Osteoblast (primary cell): ENCODE data around the gene PDCD1LG2. TPM values are rescaled to one million over a fixed set of nuclear protein-coding genes. Genes with fewer than 3 reads are reported as not detected.
"Not testable (repeated sequence)": the region's sequence is repeated elsewhere in the genome, so short reads cannot be mapped to it uniquely, and the experiment has no call there.

ENCODE experiments used
- DNase-seq: peaks from one replicate; pipeline ENCODE4 v3.0.0; 2011; ENCODE audit warnings: low spot score, mixed read lengths; ENCODE audit not compliant: insufficient read length; ENCODE audit errors: missing footprints
- H2AFZ ChIP-seq: 2 replicates; pipeline ENCODE4 v1.6.0; 2011; ENCODE audit warnings: mild to moderate bottlenecking, low read length
- H3K27ac ChIP-seq: 2 replicates; pipeline ENCODE4 v1.5.1; 2011; ENCODE audit warnings: mild to moderate bottlenecking, low read depth, low read length, moderate library complexity
- H3K27me3 ChIP-seq: 2 replicates; pipeline ENCODE4 v1.6.0; 2012; ENCODE audit warnings: mild to moderate bottlenecking, control low read depth, inconsistent platforms, low read length, moderate library complexity; ENCODE audit not compliant: insufficient read depth
- H3K36me3 ChIP-seq: 2 replicates; pipeline ENCODE4 v1.5.1; 2011; ENCODE audit warnings: mild to moderate bottlenecking, low read length, control low read depth, moderate library complexity; ENCODE audit not compliant: insufficient read depth
- H3K4me1 ChIP-seq: 2 replicates; pipeline ENCODE4 v1.5.1; 2011; ENCODE audit warnings: mild to moderate bottlenecking, low read length, control low read depth, moderate library complexity; ENCODE audit not compliant: insufficient read depth
- H3K4me2 ChIP-seq: 2 replicates; pipeline ENCODE4 v1.6.0; 2011; ENCODE audit warnings: mild to moderate bottlenecking, low read length; ENCODE audit not compliant: insufficient read depth
- H3K4me3 ChIP-seq: fragments of 200-600 bp; sonication (generic); 3 replicates; pipeline ENCODE4 v1.5.1; 2012; ENCODE audit warnings: mild to moderate bottlenecking, low read length, inconsistent platforms; ENCODE audit not compliant: insufficient read depth
- H3K79me2 ChIP-seq: 2 replicates; pipeline ENCODE4 v1.6.0; 2012; ENCODE audit warnings: mild to moderate bottlenecking, low read length, control low read depth, inconsistent platforms; ENCODE audit not compliant: insufficient read depth
- H3K9me3 ChIP-seq: 2 replicates; pipeline ENCODE4 v1.5.1; 2011; ENCODE audit warnings: low read depth, low read length, control low read depth
- H4K20me1 ChIP-seq: 2 replicates; pipeline ENCODE4 v1.6.0; 2012; ENCODE audit warnings: mild to moderate bottlenecking, low read length, control low read depth; ENCODE audit not compliant: insufficient read depth
- total RNA-seq: library from RNA; depleted of rRNA; stranded (reverse); fragments of >200 nt; gene quantifications from 2 replicates; pipeline ENCODE4 v1.2.3, GENCODE V29; 2012
- TF ChIP-seq, protein P1 (sequence below): IDR thresholded peaks from 2 replicates; pipeline ENCODE4 v1.5.1; 2011; ENCODE audit warnings: mild to moderate bottlenecking, low read depth, low read length, moderate library complexity; ENCODE audit errors: extremely low read depth

Gene PDCD1LG2
- total RNA-seq, 1 donor, result 4.7 TPM

DNA sequence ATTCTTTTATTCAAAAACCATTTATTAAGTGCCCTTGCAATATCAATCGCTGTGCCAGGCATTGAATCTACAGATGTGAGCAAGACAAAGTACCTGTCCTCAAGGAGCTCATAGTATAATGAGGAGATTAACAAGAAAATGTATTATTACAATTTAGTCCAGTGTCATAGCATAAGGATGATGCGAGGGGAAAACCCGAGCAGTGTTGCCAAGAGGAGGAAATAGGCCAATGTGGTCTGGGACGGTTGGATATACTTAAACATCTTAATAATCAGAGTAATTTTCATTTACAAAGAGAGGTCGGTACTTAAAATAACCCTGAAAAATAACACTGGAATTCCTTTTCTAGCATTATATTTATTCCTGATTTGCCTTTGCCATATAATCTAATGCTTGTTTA is 41.5 kb upstream of the PDCD1LG2 start:
- Histone ChIP-seq H2AFZ (no peak overlapping the region), H3K36me3 (peaks cover 25% of the 10 kb centered on the region), H3K79me2 (no peaks in the 10 kb centered on the region), H4K20me1 (no peaks in the 10 kb centered on the region), H3K4me1 (no peaks in the 10 kb centered on the region), H3K4me2 (no peak overlapping the region), H3K9me3 (no peaks in the 10 kb centered on the region), H3K27ac (no peak overlapping the region), H3K27me3 (no peaks in the 10 kb centered on the region), H3K4me3 (no peak overlapping the region)
- TF ChIP-seq, protein P1, sequence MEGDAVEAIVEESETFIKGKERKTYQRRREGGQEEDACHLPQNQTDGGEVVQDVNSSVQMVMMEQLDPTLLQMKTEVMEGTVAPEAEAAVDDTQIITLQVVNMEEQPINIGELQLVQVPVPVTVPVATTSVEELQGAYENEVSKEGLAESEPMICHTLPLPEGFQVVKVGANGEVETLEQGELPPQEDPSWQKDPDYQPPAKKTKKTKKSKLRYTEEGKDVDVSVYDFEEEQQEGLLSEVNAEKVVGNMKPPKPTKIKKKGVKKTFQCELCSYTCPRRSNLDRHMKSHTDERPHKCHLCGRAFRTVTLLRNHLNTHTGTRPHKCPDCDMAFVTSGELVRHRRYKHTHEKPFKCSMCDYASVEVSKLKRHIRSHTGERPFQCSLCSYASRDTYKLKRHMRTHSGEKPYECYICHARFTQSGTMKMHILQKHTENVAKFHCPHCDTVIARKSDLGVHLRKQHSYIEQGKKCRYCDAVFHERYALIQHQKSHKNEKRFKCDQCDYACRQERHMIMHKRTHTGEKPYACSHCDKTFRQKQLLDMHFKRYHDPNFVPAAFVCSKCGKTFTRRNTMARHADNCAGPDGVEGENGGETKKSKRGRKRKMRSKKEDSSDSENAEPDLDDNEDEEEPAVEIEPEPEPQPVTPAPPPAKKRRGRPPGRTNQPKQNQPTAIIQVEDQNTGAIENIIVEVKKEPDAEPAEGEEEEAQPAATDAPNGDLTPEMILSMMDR, result no peak
- no peak for DNase-seq

DNA sequence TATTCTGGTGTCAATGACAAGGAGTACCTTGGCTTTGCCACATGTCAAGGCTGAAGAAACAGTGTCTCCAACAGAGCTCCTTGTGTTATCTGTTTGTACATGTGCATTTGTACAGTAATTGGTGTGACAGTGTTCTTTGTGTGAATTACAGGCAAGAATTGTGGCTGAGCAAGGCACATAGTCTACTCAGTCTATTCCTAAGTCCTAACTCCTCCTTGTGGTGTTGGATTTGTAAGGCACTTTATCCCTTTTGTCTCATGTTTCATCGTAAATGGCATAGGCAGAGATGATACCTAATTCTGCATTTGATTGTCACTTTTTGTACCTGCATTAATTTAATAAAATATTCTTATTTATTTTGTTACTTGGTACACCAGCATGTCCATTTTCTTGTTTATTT is 40.2 kb upstream of the PDCD1LG2 start:
- H4K20me1 ChIP-seq, result no peaks in the 10 kb centered on the region

DNA sequence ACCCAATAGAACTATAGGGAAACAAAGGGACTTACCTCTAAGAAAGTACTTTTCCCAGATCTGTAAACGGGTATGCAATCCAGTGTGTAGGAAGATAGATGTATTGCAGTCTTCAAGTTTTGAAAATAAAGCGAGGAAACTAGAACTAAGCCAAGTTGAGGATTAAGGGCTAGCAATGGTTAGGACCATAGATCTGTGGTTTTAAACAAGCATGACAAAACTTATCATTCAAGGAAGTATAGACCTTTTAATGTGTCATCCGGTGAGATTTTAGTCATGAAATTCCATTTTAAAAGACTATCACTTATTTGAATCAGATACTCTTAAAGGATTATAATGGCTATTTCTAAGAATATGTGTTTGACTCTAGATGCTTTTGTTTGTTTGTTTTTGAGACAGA is 39.5 kb upstream of the PDCD1LG2 start:
- no peak for DNase-seq

More for the DNA sequence above, 40.2 kb upstream of the PDCD1LG2 start:
- no peak overlapping the region for H2AFZ ChIP-seq
- H3K27me3 ChIP-seq, result no peaks in the 10 kb centered on the region
- no peak overlapping the region for H3K27ac ChIP-seq
- peaks cover 17% of the 10 kb centered on the region for H3K36me3 ChIP-seq
- no peak overlapping the region for H3K4me3 ChIP-seq
- H3K9me3 ChIP-seq, result no peaks in the 10 kb centered on the region
- no peak for DNase-seq
- no peaks in the 10 kb centered on the region for H3K4me1 ChIP-seq
- H3K4me2 ChIP-seq, result no peak overlapping the region
- TF ChIP-seq, protein P1, result no peak
- H3K79me2 ChIP-seq, result no peaks in the 10 kb centered on the region

DNA sequence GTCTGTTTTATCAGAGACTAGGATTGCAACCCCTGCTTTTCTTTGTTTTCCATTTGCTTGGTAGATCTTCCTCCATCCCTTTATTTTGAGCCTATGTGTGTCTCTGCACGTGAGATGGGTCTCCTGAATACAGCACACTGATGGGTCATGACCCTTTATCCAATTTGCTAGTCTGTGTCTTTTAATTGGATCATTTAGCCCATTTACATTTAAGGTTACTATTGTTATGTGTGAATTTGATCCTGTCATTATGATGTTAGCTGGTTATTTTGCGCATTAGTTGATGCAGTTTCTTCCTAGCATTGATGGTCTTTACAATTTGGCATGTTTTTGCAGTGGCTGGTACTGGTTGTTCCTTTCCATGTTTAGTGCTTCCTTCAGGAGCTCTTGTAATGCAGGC is 34.7 kb upstream of the PDCD1LG2 start:
- not testable (repeated sequence) for H3K4me1 ChIP-seq, H3K27me3 ChIP-seq, H3K79me2 ChIP-seq, H2AFZ ChIP-seq, H3K4me3 ChIP-seq, H4K20me1 ChIP-seq, H3K27ac ChIP-seq, DNase-seq, H3K4me2 ChIP-seq, H3K9me3 ChIP-seq, H3K36me3 ChIP-seq

More for the DNA sequence above, 39.5 kb upstream of the PDCD1LG2 start:
- H3K27ac ChIP-seq, result no peak overlapping the region
- no peaks in the 10 kb centered on the region for H3K79me2 ChIP-seq
- no peak overlapping the region for H2AFZ ChIP-seq
- H3K36me3 ChIP-seq, result peaks cover 12% of the 10 kb centered on the region
- TF ChIP-seq, protein P1, result no peak
- no peaks in the 10 kb centered on the region for H3K9me3 ChIP-seq
- no peaks in the 10 kb centered on the region for H3K27me3 ChIP-seq
- H4K20me1 ChIP-seq, result no peaks in the 10 kb centered on the region
- H3K4me1 ChIP-seq, result no peaks in the 10 kb centered on the region
- H3K4me3 ChIP-seq, result no peak overlapping the region
- no peak overlapping the region for H3K4me2 ChIP-seq
